HG03571 (cell line): ENCODE measurements around the gene ZNF813.

Experiments used
- ATAC-seq: cut with Tn5 transposase; IDR thresholded peaks from one replicate; pipeline ENCODE4 v1.9.1; 2021; ENCODE audit not compliant: unreplicated experiment

The ZNF813 gene

GRCh38 chr19:53520163-53520546 lies 52.6 kb downstream of the ZNF813 start:
- no peak for ATAC-seq

GRCh38 chr19:53520547-53521372 lies 53.2 kb downstream of the ZNF813 start:
- ATAC-seq: peak; percentile 97

GRCh38 chr19:53521373-53522202 lies 54.1 kb downstream of the ZNF813 start:
- ATAC-seq: no peak

- no peak for ATAC-seq
These were observed 58.4 kb downstream of the ZNF813 start for GRCh38 chr19:53525922-53526321.

- ATAC-seq: no peak
These were observed 63.1 kb downstream of the ZNF813 start for GRCh38 chr19:53530622-53531021.

- ATAC-seq: no peak
These were observed 63.9 kb downstream of the ZNF813 start for GRCh38 chr19:53531457-53531856.

- no peak for ATAC-seq
These were observed 64.8 kb downstream of the ZNF813 start for GRCh38 chr19:53532362-53532761.

GRCh38 chr19:53536225-53536548 lies 68.7 kb downstream of the ZNF813 start:
- ATAC-seq: no peak

GRCh38 chr19:53537121-53537520 lies 69.6 kb downstream of the ZNF813 start:
- ATAC-seq: no peak

- peak; percentile 62 for ATAC-seq
These were observed 70.2 kb downstream of the ZNF813 start, which contains the start of gene ZNF331 for GRCh38 chr19:53537521-53538377. ZNF331 (plus strand) TSS chr19:53538145; CDS start chr19:53569377, 31,232 bp downstream.

GRCh38 chr19:53538378-53539109 lies 71.0 kb downstream of the ZNF813 start:
- peak; percentile 4 for ATAC-seq

GRCh38 chr19:53540091-53540490 lies 72.6 kb downstream of the ZNF813 start:
- no peak for ATAC-seq

- ATAC-seq: no peak
These were observed 74.4 kb downstream of the ZNF813 start for GRCh38 chr19:53541971-53542370.

GRCh38 chr19:53545271-53546065 lies 77.9 kb downstream of the ZNF813 start:
- ATAC-seq: no peak
